ENCODE data around the gene KRTAP5-11.
"Not testable (repeated sequence)": the region's sequence is repeated elsewhere in the genome, so short reads cannot be mapped to it uniquely, and the experiment has no call there.

KRTAP5-11 gene

DNA sequence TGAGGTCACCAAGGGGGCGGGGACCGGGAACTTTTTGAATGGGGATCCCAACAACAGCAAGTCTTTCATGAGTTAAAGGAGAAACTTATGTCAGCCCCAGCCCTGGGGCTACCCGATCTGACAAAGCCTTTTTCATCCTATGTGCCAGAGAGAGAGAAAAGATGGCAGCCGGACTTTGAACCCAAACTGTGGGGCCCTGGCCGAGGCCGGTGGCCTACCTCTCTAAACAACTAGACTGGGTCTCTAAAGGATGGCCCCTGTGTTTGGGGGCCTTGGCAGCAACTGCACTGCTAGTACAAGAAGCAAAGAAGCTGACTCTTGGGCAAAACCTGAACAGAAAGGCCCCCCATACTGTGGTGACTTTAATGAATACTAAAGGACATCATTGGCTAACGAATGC, 31.3 kb upstream of the KRTAP5-11 start:
- H3K9me3 ChIP-seq (ENCODE audit: control insufficient read depth, low read length); H3K27me3 ChIP-seq (ENCODE audit: control insufficient read depth in 1 of 2, insufficient read depth in 1 of 2, low read length in 2 of 2); H3K23ac ChIP-seq (ENCODE audit: low read length in 2 of 2); H2AFZ ChIP-seq (ENCODE audit: low read depth, low read length); H3K18ac ChIP-seq (ENCODE audit: low read depth in 1 of 2, low read length in 2 of 2); H4K8ac ChIP-seq (ENCODE audit: low read length); H3K36me3 ChIP-seq (ENCODE audit: control insufficient read depth in 1 of 2, insufficient read depth in 2 of 2, low read depth in 1 of 2, low read length in 2 of 2); H2BK12ac ChIP-seq (ENCODE audit: low read length in 2 of 2); DNase-seq; H2BK15ac ChIP-seq (ENCODE audit: low read depth, poor library complexity, severe bottlenecking); H2AK5ac ChIP-seq (ENCODE audit: low read length, severe bottlenecking); H3K79me1 ChIP-seq (replicated peaks; ENCODE audit: low read length, poor library complexity, severe bottlenecking); H2BK5ac ChIP-seq (ENCODE audit: low read depth, low read length, poor library complexity, severe bottlenecking); H4K91ac ChIP-seq (ENCODE audit: low read length); H3K4me1 ChIP-seq (ENCODE audit: control insufficient read depth, insufficient read depth, low read depth, low read length); H3K9ac ChIP-seq (ENCODE audit: low read length); H3K14ac ChIP-seq (ENCODE audit: low read length in 2 of 2); H3K4me2 ChIP-seq (ENCODE audit: low read length, poor library complexity, severe bottlenecking); H3K4me3 ChIP-seq (ENCODE audit: insufficient read depth in 1 of 2, low read depth in 1 of 2, low read length in 2 of 2); H3K4ac ChIP-seq (ENCODE audit: low read depth in 1 of 2, low read length in 2 of 2); H3K27ac ChIP-seq (ENCODE audit: low read length, poor library complexity, severe bottlenecking); H2BK120ac ChIP-seq (ENCODE audit: low read depth, low read length): not testable (repeated sequence)
- 92% methylated on average over 6 of the region's 7 CpGs for WGBS

- not testable (repeated sequence) for H3K23ac ChIP-seq (ENCODE audit: low read length in 2 of 2); H3K4me3 ChIP-seq (ENCODE audit: insufficient read depth in 1 of 2, low read depth in 1 of 2, low read length in 2 of 2); H3K4me2 ChIP-seq (ENCODE audit: low read length, poor library complexity, severe bottlenecking); H4K8ac ChIP-seq (ENCODE audit: low read length); H3K9ac ChIP-seq (ENCODE audit: low read length); H2BK15ac ChIP-seq (ENCODE audit: low read depth, poor library complexity, severe bottlenecking); H2BK120ac ChIP-seq (ENCODE audit: low read depth, low read length); H2AK5ac ChIP-seq (ENCODE audit: low read length, severe bottlenecking); H3K4ac ChIP-seq (ENCODE audit: low read depth in 1 of 2, low read length in 2 of 2); H3K9me3 ChIP-seq (ENCODE audit: control insufficient read depth, low read length); DNase-seq; H3K27ac ChIP-seq (ENCODE audit: low read length, poor library complexity, severe bottlenecking); H3K4me1 ChIP-seq (ENCODE audit: control insufficient read depth, insufficient read depth, low read depth, low read length); H2BK12ac ChIP-seq (ENCODE audit: low read length in 2 of 2); H4K91ac ChIP-seq (ENCODE audit: low read length); H3K18ac ChIP-seq (ENCODE audit: low read depth in 1 of 2, low read length in 2 of 2); H3K14ac ChIP-seq (ENCODE audit: low read length in 2 of 2); H2AFZ ChIP-seq (ENCODE audit: low read depth, low read length); H2BK5ac ChIP-seq (ENCODE audit: low read depth, low read length, poor library complexity, severe bottlenecking); H3K36me3 ChIP-seq (ENCODE audit: control insufficient read depth in 1 of 2, insufficient read depth in 2 of 2, low read depth in 1 of 2, low read length in 2 of 2); H3K79me1 ChIP-seq (replicated peaks; ENCODE audit: low read length, poor library complexity, severe bottlenecking)
- WGBS = 73% methylated on average over 14 of the region's 21 CpGs
- peaks cover 7 to 12% of the 10 kb centered on the region in 2 experiments for H3K27me3 ChIP-seq (ENCODE audit: control insufficient read depth in 1 of 2, insufficient read depth in 1 of 2, low read length in 2 of 2)
Observed at GRCh38 chr11:71611218-71611910, 28.7 kb upstream of the KRTAP5-11 start.

DNA sequence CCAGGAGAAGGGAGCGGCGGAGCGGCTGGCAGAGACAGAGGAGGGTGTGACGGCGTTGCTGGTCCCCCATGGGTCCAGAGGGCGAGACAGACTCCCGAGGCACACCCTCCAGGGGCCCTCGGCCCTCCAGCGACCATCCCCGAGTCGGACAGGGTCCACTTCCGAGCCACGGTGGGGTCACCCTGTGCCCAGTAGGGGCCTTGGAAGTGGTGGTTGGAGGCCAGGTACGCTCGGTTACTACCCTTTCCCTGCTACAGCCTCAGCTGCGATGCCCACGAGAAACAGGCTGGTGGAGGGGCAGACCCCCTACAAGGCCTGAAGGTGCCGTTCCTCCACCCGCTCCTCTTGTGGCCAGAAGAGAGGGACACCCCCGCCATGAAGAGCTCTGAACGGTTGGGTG, 25.6 kb upstream of the KRTAP5-11 start:
- DNase-seq; H2AK5ac ChIP-seq (ENCODE audit: low read length, severe bottlenecking); H3K4ac ChIP-seq (ENCODE audit: low read depth in 1 of 2, low read length in 2 of 2); H2BK5ac ChIP-seq (ENCODE audit: low read depth, low read length, poor library complexity, severe bottlenecking); H2BK15ac ChIP-seq (ENCODE audit: low read depth, poor library complexity, severe bottlenecking); H3K4me2 ChIP-seq (ENCODE audit: low read length, poor library complexity, severe bottlenecking); H3K9me3 ChIP-seq (ENCODE audit: control insufficient read depth, low read length); H3K4me1 ChIP-seq (ENCODE audit: control insufficient read depth, insufficient read depth, low read depth, low read length); H3K27ac ChIP-seq (ENCODE audit: low read length, poor library complexity, severe bottlenecking); H2BK120ac ChIP-seq (ENCODE audit: low read depth, low read length); H3K36me3 ChIP-seq (ENCODE audit: control insufficient read depth in 1 of 2, insufficient read depth in 2 of 2, low read depth in 1 of 2, low read length in 2 of 2); H4K91ac ChIP-seq (ENCODE audit: low read length); H4K8ac ChIP-seq (ENCODE audit: low read length); H2AFZ ChIP-seq (ENCODE audit: low read depth, low read length); H3K18ac ChIP-seq (ENCODE audit: low read depth in 1 of 2, low read length in 2 of 2); H3K79me1 ChIP-seq (replicated peaks; ENCODE audit: low read length, poor library complexity, severe bottlenecking); H3K14ac ChIP-seq (ENCODE audit: low read length in 2 of 2); H3K23ac ChIP-seq (ENCODE audit: low read length in 2 of 2); H3K9ac ChIP-seq (ENCODE audit: low read length); H2BK12ac ChIP-seq (ENCODE audit: low read length in 2 of 2); H3K4me3 ChIP-seq (ENCODE audit: insufficient read depth in 1 of 2, low read depth in 1 of 2, low read length in 2 of 2): not testable (repeated sequence)
- 19% methylated on average over 6 of the region's 21 CpGs for WGBS
- peaks cover 7 to 21% of the 10 kb centered on the region in 2 experiments for H3K27me3 ChIP-seq (ENCODE audit: control insufficient read depth in 1 of 2, insufficient read depth in 1 of 2, low read length in 2 of 2)

- 3% methylated on average over 30 of the region's 59 CpGs for WGBS
- Histone ChIP-seq H3K4me2 (ENCODE audit: low read length, poor library complexity, severe bottlenecking) (peak overlapping the region; percentile 29), H3K27me3 (ENCODE audit: control insufficient read depth in 1 of 2, insufficient read depth in 1 of 2, low read length in 2 of 2) (peaks cover 7 to 21% of the 10 kb centered on the region in 2 experiments)
- not testable (repeated sequence) for H3K18ac ChIP-seq (ENCODE audit: low read depth in 1 of 2, low read length in 2 of 2); H3K14ac ChIP-seq (ENCODE audit: low read length in 2 of 2); H3K27ac ChIP-seq (ENCODE audit: low read length, poor library complexity, severe bottlenecking); H3K36me3 ChIP-seq (ENCODE audit: control insufficient read depth in 1 of 2, insufficient read depth in 2 of 2, low read depth in 1 of 2, low read length in 2 of 2); H2AK5ac ChIP-seq (ENCODE audit: low read length, severe bottlenecking); DNase-seq; H2BK120ac ChIP-seq (ENCODE audit: low read depth, low read length); H2AFZ ChIP-seq (ENCODE audit: low read depth, low read length); H3K23ac ChIP-seq (ENCODE audit: low read length in 2 of 2); H2BK15ac ChIP-seq (ENCODE audit: low read depth, poor library complexity, severe bottlenecking); H3K4me3 ChIP-seq (ENCODE audit: insufficient read depth in 1 of 2, low read depth in 1 of 2, low read length in 2 of 2); H3K79me1 ChIP-seq (replicated peaks; ENCODE audit: low read length, poor library complexity, severe bottlenecking); H2BK12ac ChIP-seq (ENCODE audit: low read length in 2 of 2); H3K4me1 ChIP-seq (ENCODE audit: control insufficient read depth, insufficient read depth, low read depth, low read length); H3K9ac ChIP-seq (ENCODE audit: low read length); H2BK5ac ChIP-seq (ENCODE audit: low read depth, low read length, poor library complexity, severe bottlenecking); H4K91ac ChIP-seq (ENCODE audit: low read length); H4K8ac ChIP-seq (ENCODE audit: low read length); H3K4ac ChIP-seq (ENCODE audit: low read depth in 1 of 2, low read length in 2 of 2); H3K9me3 ChIP-seq (ENCODE audit: control insufficient read depth, low read length)
Observed at GRCh38 chr11:71607520-71608216, 25.0 kb upstream of the KRTAP5-11 start.
